GM13976 (cell line): Measurements from ENCODE around the gene PACS2.

Experiments
- DNase-seq: peaks from one replicate; pipeline ENCODE4 v3.0.0; 2012; ENCODE audit warnings: low spot score
- CTCF ChIP-seq: IDR thresholded peaks from 2 replicates; pipeline ENCODE4 v1.5.1; 2012; ENCODE audit warnings: borderline replicate concordance, mild to moderate bottlenecking; ENCODE audit not compliant: insufficient read depth; ENCODE audit errors: extremely low read depth, missing control alignments, control extremely low read depth
- in situ Hi-C: fragments of 300-500 bp; cut with MboI; formaldehyde crosslinking; loops from one replicate; pipeline ENCODE4 v1.12.0; 2022; ENCODE audit warnings: low sequenced_read_pairs, mixed read lengths, inconsistent platforms; ENCODE audit not compliant: unreplicated experiment

The PACS2 gene

GRCh38 chr14:105374389-105374788, 59.8 kb downstream of the PACS2 start:
- no peak for TF ChIP-seq CTCF
- in situ Hi-C loops = loop anchor here (10.0 kb wide), 2 partner anchors 110 to 140 kb away; partner anchors contain the start of gene CRIP1
- no peak for DNase-seq

GRCh38 chr14:105375635-105376057, 61.1 kb downstream of the PACS2 start:
- DNase-seq = no peak
- in situ Hi-C loops = loop anchor here (10.0 kb wide), 2 partner anchors 109 to 139 kb away; partner anchors contain the start of gene CRIP1
- no peak for TF ChIP-seq CTCF

- no peak for TF ChIP-seq CTCF
- in situ Hi-C loops = loop anchor here (10.0 kb wide), 2 partner anchors 108 to 138 kb away; partner anchors contain the start of gene CRIP1
- DNase-seq = no peak
These were observed 62.2 kb downstream of the PACS2 start for GRCh38 chr14:105376521-105377440.

DNA sequence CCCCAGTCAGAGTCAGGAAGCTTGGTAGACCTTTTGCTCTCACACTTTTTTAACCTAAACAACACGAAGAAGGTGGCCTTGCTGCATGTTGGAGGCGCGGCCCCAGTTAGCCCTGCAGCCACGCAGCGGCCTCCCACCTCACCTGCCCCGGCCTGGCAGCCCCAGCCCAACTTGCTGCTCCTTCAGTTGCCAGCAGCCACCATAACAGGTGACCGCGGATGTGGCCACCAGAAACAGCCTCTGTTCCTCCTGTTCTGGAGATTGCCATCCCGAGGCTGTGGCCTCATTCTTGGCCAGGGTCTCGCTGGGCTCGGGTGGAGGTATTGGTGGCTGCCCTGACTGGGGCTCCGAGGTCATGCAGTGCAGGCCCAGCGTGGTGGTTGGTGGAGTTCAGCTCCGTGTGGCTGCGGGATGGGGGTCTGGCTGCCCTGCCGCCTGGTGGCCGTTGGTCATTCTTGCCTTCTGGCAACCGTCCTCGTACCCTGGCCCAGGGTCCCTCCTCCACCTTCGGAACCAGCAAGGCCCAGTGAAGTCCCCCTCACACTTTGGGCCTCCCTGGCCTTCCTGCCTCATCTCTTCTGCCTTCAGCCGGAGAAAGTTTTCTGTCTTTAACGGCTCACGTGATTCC, 63.1 kb downstream of the PACS2 start:
- no peak for TF ChIP-seq CTCF
- in situ Hi-C loops = loop anchor here (10.0 kb wide), 2 partner anchors 107 to 137 kb away; partner anchors contain the start of gene CRIP1
- DNase-seq = no peak

GRCh38 chr14:105378199-105378598, 63.7 kb downstream of the PACS2 start:
- TF ChIP-seq CTCF = no peak
- in situ Hi-C loops = loop anchor here (10.0 kb wide), 2 partner anchors 107 to 137 kb away; partner anchors contain the start of gene CRIP1
- no peak for DNase-seq

DNA sequence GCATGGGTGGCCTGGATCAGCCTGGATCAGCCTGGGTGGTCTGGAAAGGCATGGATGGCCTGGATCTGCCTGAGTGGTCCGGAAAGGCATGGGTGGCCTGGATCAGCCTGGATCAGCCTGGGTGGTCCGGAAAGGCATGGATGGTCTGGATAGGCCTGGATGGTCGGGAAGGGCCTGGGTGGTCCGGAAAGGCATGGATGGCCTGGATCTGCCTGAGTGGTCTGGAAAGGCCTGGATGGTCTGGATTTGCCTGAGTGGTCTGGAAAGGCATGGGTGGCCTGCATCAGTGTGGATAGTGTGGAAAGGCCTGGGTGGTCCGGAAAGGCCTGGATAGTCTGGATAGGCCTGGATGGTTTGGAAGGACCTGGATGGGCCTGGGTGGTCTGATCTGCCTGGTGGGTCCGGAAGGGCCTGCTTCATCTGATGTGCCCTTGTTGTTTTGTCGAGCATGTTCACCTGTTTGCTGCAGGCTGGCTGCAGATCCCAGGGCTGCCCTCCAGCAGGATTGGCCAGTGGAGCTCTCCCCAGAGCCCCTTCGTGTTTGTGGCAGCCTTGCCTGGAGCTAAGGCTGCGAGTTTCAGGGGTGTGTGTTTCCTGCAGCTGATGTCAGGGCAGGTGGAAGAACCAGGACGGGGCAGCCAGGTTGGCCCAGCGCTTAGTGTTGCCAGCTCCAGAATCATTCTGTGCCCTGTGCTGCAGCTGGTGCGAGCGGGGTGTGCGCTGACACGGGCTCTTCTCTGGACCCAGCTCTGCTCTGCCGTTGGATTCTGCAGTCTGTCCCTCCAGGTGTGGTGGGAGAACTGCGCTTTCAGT, 64.5 kb downstream of the PACS2 start:
- in situ Hi-C loops = loop anchor here (10.0 kb wide), 2 partner anchors 106 to 136 kb away; partner anchors contain the start of gene CRIP1
- TF ChIP-seq CTCF = no peak
- no peak for DNase-seq
